Measurements from ENCODE around the gene TMEM196. TPM values are rescaled to one million over a fixed set of nuclear protein-coding genes. Genes with fewer than 3 reads are reported as not detected.

Gene TMEM196
- total and polyA plus RNA-seq, 2 of the 4 experiments (the other 2 are of a cell fraction) = not detected

GRCh38 chr7:19715499-19715898 is 57.9 kb downstream of the TMEM196 start:
- Histone ChIP-seq H2BK15ac (ENCODE audit: low read depth, low read length) (no peak overlapping the region), H3K27me3 (ENCODE audit: control insufficient read depth, insufficient read depth, low read length) (no peaks in the 10 kb centered on the region), H4K91ac (ENCODE audit: insufficient read depth, low read depth, low read length) (no peak overlapping the region), H3K9ac (ENCODE audit: low read depth, low read length) (no peak overlapping the region), H4K5ac (ENCODE audit: low read depth, low read length) (no peak overlapping the region), H3K27ac (ENCODE audit: insufficient read depth, low read length) (no peak overlapping the region), H4K8ac (ENCODE audit: low read depth in 2 of 2, low read length in 2 of 2) (no peak overlapping the region), H3K4me2 (ENCODE audit: low read depth, low read length) (no peak overlapping the region), H3K14ac (replicated peaks; ENCODE audit: low read depth, low read length) (no peak overlapping the region), H2AK5ac (ENCODE audit: low read depth, low read length) (no peak overlapping the region), H3K9me3 (ENCODE audit: control insufficient read depth, insufficient read depth, low read length) (no peaks in the 10 kb centered on the region), H2AFZ (replicated peaks; ENCODE audit: low read length, poor library complexity) (no peak overlapping the region), H4K20me1 (ENCODE audit: insufficient read depth, low read length) (no peaks in the 10 kb centered on the region), H2BK120ac (ENCODE audit: low read depth, low read length) (no peak overlapping the region), H2BK20ac (ENCODE audit: low read depth, low read length) (no peak overlapping the region), H3K4me3 (ENCODE audit: insufficient read depth, low read depth, low read length) (no peak overlapping the region), H2AK9ac (replicated peaks; ENCODE audit: low read depth, low read length, poor library complexity) (no peak overlapping the region), H2BK5ac (ENCODE audit: low read depth, low read length, poor library complexity, severe bottlenecking) (no peak overlapping the region), H3K4ac (ENCODE audit: low read depth, low read length) (no peak overlapping the region), H3K36me3 (ENCODE audit: control insufficient read depth, insufficient read depth, low read length) (no peaks in the 10 kb centered on the region), H3K18ac (ENCODE audit: low read depth, low read length) (no peak overlapping the region), H3K56ac (ENCODE audit: extremely low read depth, insufficient read depth, low read length) (no peak overlapping the region), H3K9me1 (ENCODE audit: insufficient read depth, low read length) (no peaks in the 10 kb centered on the region), H3K23ac (ENCODE audit: low read depth, low read length) (no peak overlapping the region), H3K79me1 (ENCODE audit: low read depth in 1 of 2, low read length in 2 of 2) (no peaks in the 10 kb centered on the region), H3K4me1 (ENCODE audit: control insufficient read depth, insufficient read depth, low read length) (no peaks in the 10 kb centered on the region)
- ATAC-seq (ENCODE audit: low read depth) (no peak), DNase-seq (no peak)
- intact Hi-C loops (cut with micrococcal nuclease) (no loop called here), in situ Hi-C loops (cut with MboI; ENCODE audit: low sequenced_read_pairs) (loop anchor here (10.0 kb wide), 1 partner anchor 879 kb away; no protein-coding TSS in a partner anchor), dilution Hi-C loops (cut with HindIII; ENCODE audit: low sequenced_read_pairs, unreplicated experiment) (no loop called here)
- WGBS, 2 experiments (ENCODE audit: extremely low coverage in 2 of 2, insufficient read length in 1 of 2) = no CpG with 5 or more reads among the region's 1 CpG
- TF ChIP-seq MAZ (IDR thresholded peaks at IDR 0.05; ENCODE audit: borderline replicate concordance, low read depth, low read length) (no peak), MAFK (IDR thresholded peaks at IDR 0.05; ENCODE audit: low read depth, low read length) (no peak), CHD1 (IDR thresholded peaks at IDR 0.05; ENCODE audit: low read depth, low read length) (no peak), RFX5 (IDR thresholded peaks at IDR 0.05; ENCODE audit: low read depth, low read length) (no peak), USF2 (IDR thresholded peaks at IDR 0.05; ENCODE audit: low read depth, low read length) (no peak), ELK1 (IDR thresholded peaks at IDR 0.05; ENCODE audit: borderline replicate concordance, low read depth, low read length) (no peak), RCOR1 (IDR thresholded peaks at IDR 0.05; ENCODE audit: insufficient replicate concordance, low read length) (no peak), NFE2L2 (IDR thresholded peaks at IDR 0.05; ENCODE audit: low read depth, low read length) (no peak), CEBPB (IDR thresholded peaks at IDR 0.05; ENCODE audit: low read depth, low read length) (no peak), MXI1 (IDR thresholded peaks at IDR 0.05; ENCODE audit: borderline replicate concordance, low read depth, low read length) (no peak), POLR2A (IDR thresholded peaks at IDR 0.05; ENCODE audit: low read depth, low read length) (no peak), FOS (IDR thresholded peaks at IDR 0.05; ENCODE audit: low read depth, low read length) (no peak), BHLHE40 (IDR thresholded peaks at IDR 0.05; ENCODE audit: low read depth, low read length) (no peak), SMC3 (IDR thresholded peaks at IDR 0.05; ENCODE audit: low read depth, low read length) (no peak), RAD21 (IDR thresholded peaks at IDR 0.05; ENCODE audit: low read length) (no peak), CTCF (conservative IDR thresholded peaks at IDR 0.05; ENCODE audit: low read depth, low read length) (no peak)
- BruUV-seq (replicated peaks) = no TSS peak
- ChIA-PET CTCF (interaction anchor here (1.4 to 3.8 kb wide), 2 partner anchors 33 to 883 kb away, joined by 5 to 32 read pairs; no protein-coding TSS in a partner anchor), POLR2A (ENCODE audit: unreplicated experiment) (no interaction called here)
